GM23248 (cell line): ENCODE results near the gene REG3G. TPM values are rescaled to one million over a fixed set of nuclear protein-coding genes. Genes with fewer than 3 reads are reported as not detected.

Experiments
- DNase-seq: peaks from one replicate; pipeline ENCODE4 v3.0.0-alpha.2; 2015
- H2AFZ ChIP-seq: fragments of 200-600 bp; sonication (generic); 2 replicates; pipeline ENCODE4 v1.6.1; 2016; ENCODE audit warnings: antibody characterized with exemption
- H3F3A ChIP-seq: fragments of 200-600 bp; sonication (generic); 2 replicates; pipeline ENCODE4 v1.6.1; 2016; ENCODE audit warnings: mild to moderate bottlenecking, antibody characterized with exemption, mixed run types; ENCODE audit not compliant: insufficient read depth
- H3K27ac ChIP-seq: fragments of 200-600 bp; sonication (generic); 2 replicates; pipeline ENCODE4 v1.5.1; 2016; ENCODE audit warnings: mild to moderate bottlenecking
- H3K27me3 ChIP-seq: fragments of 200-600 bp; sonication (generic); replicated peaks from 2 replicates; pipeline ENCODE4 v1.6.1; 2016; ENCODE audit warnings: mild to moderate bottlenecking; ENCODE audit not compliant: insufficient read depth
- H3K36me3 ChIP-seq: fragments of 200-600 bp; sonication (generic); 2 replicates; pipeline ENCODE4 v1.6.1; 2016; ENCODE audit warnings: low read depth, mild to moderate bottlenecking
- H3K4me1 ChIP-seq: fragments of 200-600 bp; sonication (generic); 2 replicates; pipeline ENCODE4 v1.6.1; 2016; ENCODE audit warnings: mild to moderate bottlenecking; ENCODE audit not compliant: insufficient read depth
- H3K4me2 ChIP-seq: fragments of 200-600 bp; sonication (generic); one replicate; pipeline ENCODE4 v1.6.1; 2016; ENCODE audit warnings: mild to moderate bottlenecking; ENCODE audit not compliant: unreplicated experiment
- H3K4me3 ChIP-seq: fragments of 200-600 bp; sonication (generic); 2 replicates; pipeline ENCODE4 v1.5.1; 2016; ENCODE audit warnings: mild to moderate bottlenecking
- H3K79me2 ChIP-seq: fragments of 200-600 bp; sonication (generic); 2 replicates; pipeline ENCODE4 v1.6.1; 2016; ENCODE audit warnings: mild to moderate bottlenecking; ENCODE audit not compliant: insufficient read depth
- H3K9ac ChIP-seq: fragments of 200-600 bp; sonication (generic); 2 replicates; pipeline ENCODE4 v1.6.1; 2016; ENCODE audit warnings: mild to moderate bottlenecking
- H3K9me2 ChIP-seq: fragments of 200-600 bp; sonication (generic); 2 replicates; pipeline ENCODE4 v1.6.1; 2016; ENCODE audit warnings: mixed run types, mild to moderate bottlenecking, moderate library complexity; ENCODE audit not compliant: insufficient read depth
- H3K9me3 ChIP-seq: fragments of 200-600 bp; sonication (generic); one replicate; pipeline ENCODE4 v1.6.1; 2017; ENCODE audit warnings: low read depth
- H4K20me1 ChIP-seq: fragments of 200-600 bp; sonication (generic); 2 replicates; pipeline ENCODE4 v1.6.0; 2016; ENCODE audit not compliant: insufficient read depth
- EZH2 ChIP-seq: fragments of 200-600 bp; sonication (generic); IDR thresholded peaks from 2 replicates; pipeline ENCODE4 v1.6.1; 2018; ENCODE audit warnings: antibody characterized with exemption, mild to moderate bottlenecking; ENCODE audit not compliant: insufficient read depth, poor library complexity, severe bottlenecking
- EZH2phosphoT487 ChIP-seq: fragments of 200-600 bp; sonication (generic); IDR thresholded peaks from 2 replicates; pipeline ENCODE4 v1.6.1; 2018; ENCODE audit warnings: antibody characterized with exemption, moderate library complexity, mild to moderate bottlenecking, low read depth; ENCODE audit not compliant: insufficient read depth
- WGBS, 2 experiments: methylation state at CpG; one replicate each; pipeline ENCODE4 v1.1.6; 2015 to 2017; ENCODE audit warnings: low lambda C conversion rate in 2 of 2, low coverage in 1 of 2; ENCODE audit errors: missing lambda C conversion rate in 2 of 2; 5-methylcytosine and 5-hydroxymethylcytosine counted together
- in situ Hi-C: fragments of 300-500 bp; cut with MboI; formaldehyde crosslinking; loops from 2 replicates; pipeline ENCODE4 v1.15.0; 2020
- polyA plus RNA-seq: library from polyadenylated mRNA; unstranded; fragments of >200 nt; fragmentation: Nextera tagmentation; extraction: Ambion mirVana; gene quantifications from 2 replicates; pipeline ENCODE4 v1.2.1, GENCODE V29; 2016
- total RNA-seq: library from RNA; depleted of rRNA; stranded (reverse); fragments of >200 nt; shearing (Covaris generic); gene quantifications from 2 replicates; pipeline ENCODE4 v1.2.3, GENCODE V29; 2014

Gene REG3G
- total and polyA plus RNA-seq, 2 experiments from 2014 or later: not detected

DNA sequence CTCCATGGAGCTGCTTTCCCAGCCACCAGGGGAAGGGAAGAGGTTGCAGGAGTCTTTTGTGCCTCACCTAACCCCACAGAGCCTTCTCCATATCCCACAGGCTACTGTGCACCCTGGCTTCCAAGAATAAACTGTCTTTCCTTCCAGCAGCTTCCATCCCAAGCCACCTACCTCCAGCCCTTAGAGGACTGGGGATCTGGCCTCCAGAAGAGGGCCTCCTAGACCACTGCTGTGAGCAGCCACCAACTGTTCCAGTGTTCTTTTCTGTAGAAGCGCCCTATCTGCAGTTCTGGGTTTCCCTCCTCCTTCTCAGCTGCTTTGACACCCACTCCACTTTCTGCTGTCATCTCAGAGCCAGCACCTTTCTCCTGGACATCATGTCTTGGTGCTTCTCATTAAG is 30.7 kb upstream of the REG3G start:
- in situ Hi-C loops: no loop called here
- no peaks in the 10 kb centered on the region for H3K4me1 ChIP-seq
- no peaks in the 10 kb centered on the region for H3K36me3 ChIP-seq
- TF ChIP-seq EZH2 (no peak), EZH2phosphoT487 (no peak)
- H3K79me2 ChIP-seq: no peaks in the 10 kb centered on the region
- 0% methylated on average over 1 of the region's 1 CpG for WGBS, 2 experiments
- H3K9me3 ChIP-seq: no peaks in the 10 kb centered on the region
- H3K4me3 ChIP-seq: no peak overlapping the region
- no peaks in the 10 kb centered on the region for H3F3A ChIP-seq
- no peak for DNase-seq
- no peak overlapping the region for H3K9ac ChIP-seq
- no peak overlapping the region for H3K4me2 ChIP-seq
- H2AFZ ChIP-seq: no peak overlapping the region
- no peaks in the 10 kb centered on the region for H4K20me1 ChIP-seq
- H3K27ac ChIP-seq: no peak overlapping the region
- H3K9me2 ChIP-seq: no peaks in the 10 kb centered on the region
- H3K27me3 ChIP-seq: peaks cover 20% of the 10 kb centered on the region

- Histone ChIP-seq H3K27ac (no peak overlapping the region), H3K9me3 (no peaks in the 10 kb centered on the region), H3K9ac (no peak overlapping the region), H3K4me1 (no peaks in the 10 kb centered on the region), H3F3A (no peaks in the 10 kb centered on the region), H3K36me3 (no peaks in the 10 kb centered on the region), H3K4me3 (no peak overlapping the region), H3K9me2 (no peaks in the 10 kb centered on the region), H3K27me3 (0 out of 2 replicates have a peak, but pooled peaks cover under 1% of the 10 kb centered on the region), H3K79me2 (no peaks in the 10 kb centered on the region), H2AFZ (no peak overlapping the region), H3K4me2 (no peak overlapping the region), H4K20me1 (no peaks in the 10 kb centered on the region)
- TF ChIP-seq EZH2phosphoT487 (no peak), EZH2 (no peak)
- DNase-seq: peak; percentile 35
- 23 to 30% methylated on average over 3 of the region's 3 CpGs for WGBS, 2 experiments
- in situ Hi-C loops: no loop called here
Observed at GRCh38 chr2:78999406-78999805, 26.1 kb upstream of the REG3G start.

DNA sequence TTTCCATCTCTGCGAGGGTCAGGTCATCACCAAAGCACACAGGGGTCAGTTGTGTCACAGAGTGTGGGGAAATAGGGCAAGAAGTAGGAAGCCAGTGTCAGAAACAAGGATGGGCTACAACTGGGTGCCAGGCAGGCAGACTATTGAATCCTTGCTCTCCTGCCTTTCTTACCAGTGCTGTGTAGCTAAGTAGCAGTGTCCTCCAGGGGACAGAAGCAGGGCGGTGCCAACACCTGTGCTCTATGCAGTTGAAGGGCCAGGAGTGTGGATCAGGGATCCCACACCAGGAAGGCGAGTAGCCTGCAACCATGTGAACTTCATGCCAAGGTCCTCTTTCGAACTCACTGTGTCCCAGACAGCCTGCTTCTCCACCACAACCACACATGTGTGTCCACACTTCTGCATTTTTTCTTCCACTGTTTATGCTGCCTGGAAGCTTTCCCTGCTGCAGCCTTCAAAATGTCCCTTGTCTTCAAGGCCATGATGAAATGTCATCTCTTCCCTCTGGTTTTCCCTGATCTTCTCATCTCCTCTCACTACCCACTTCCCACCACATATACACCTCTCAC is 25.4 kb upstream of the REG3G start:
- Histone ChIP-seq H3K9ac (no peak overlapping the region), H4K20me1 (no peaks in the 10 kb centered on the region), H3K27me3 (no peaks in the 10 kb centered on the region), H3K4me1 (no peaks in the 10 kb centered on the region), H3K36me3 (no peaks in the 10 kb centered on the region), H3K9me2 (no peaks in the 10 kb centered on the region), H2AFZ (no peak overlapping the region), H3K79me2 (no peaks in the 10 kb centered on the region), H3F3A (no peaks in the 10 kb centered on the region), H3K4me2 (no peak overlapping the region), H3K9me3 (no peaks in the 10 kb centered on the region), H3K27ac (no peak overlapping the region), H3K4me3 (no peak overlapping the region)
- no peak for DNase-seq
- in situ Hi-C loops: no loop called here
- 13 to 15% methylated on average over 4 of the region's 4 CpGs for WGBS, 2 experiments
- TF ChIP-seq EZH2 (no peak), EZH2phosphoT487 (no peak)

- Histone ChIP-seq H3K4me2 (no peak overlapping the region), H4K20me1 (no peaks in the 10 kb centered on the region), H3K4me1 (no peaks in the 10 kb centered on the region), H3K36me3 (no peaks in the 10 kb centered on the region), H3K9me3 (no peaks in the 10 kb centered on the region), H3K27ac (no peak overlapping the region), H3F3A (no peaks in the 10 kb centered on the region), H2AFZ (no peak overlapping the region), H3K79me2 (no peaks in the 10 kb centered on the region), H3K27me3 (no peaks in the 10 kb centered on the region), H3K9ac (no peak overlapping the region), H3K4me3 (no peak overlapping the region), H3K9me2 (no peaks in the 10 kb centered on the region)
- in situ Hi-C loops: no loop called here
- WGBS, 2 experiments: 9% methylated on average over 1 of the region's 1 CpG
- DNase-seq: no peak
- TF ChIP-seq EZH2phosphoT487: no peak
- TF ChIP-seq EZH2: no peak
Observed at GRCh38 chr2:79001285-79001684, 24.2 kb upstream of the REG3G start.

GRCh38 chr2:79004680-79005079 is 20.8 kb upstream of the REG3G start:
- no peaks in the 10 kb centered on the region for H3K79me2 ChIP-seq
- TF ChIP-seq EZH2 (no peak), EZH2phosphoT487 (no peak)
- no peak overlapping the region for H2AFZ ChIP-seq
- H3F3A ChIP-seq: no peaks in the 10 kb centered on the region
- H3K27ac ChIP-seq: no peak overlapping the region
- no peaks in the 10 kb centered on the region for H3K4me1 ChIP-seq
- H3K4me2 ChIP-seq: no peak overlapping the region
- 2% methylated on average over 5 of the region's 5 CpGs for WGBS, 2 experiments
- no peaks in the 10 kb centered on the region for H3K9me3 ChIP-seq
- H3K36me3 ChIP-seq: no peaks in the 10 kb centered on the region
- no peak for DNase-seq
- no peak overlapping the region for H3K4me3 ChIP-seq
- no peaks in the 10 kb centered on the region for H3K27me3 ChIP-seq
- in situ Hi-C loops: no loop called here
- no peaks in the 10 kb centered on the region for H4K20me1 ChIP-seq
- H3K9me2 ChIP-seq: no peaks in the 10 kb centered on the region
- no peak overlapping the region for H3K9ac ChIP-seq
